A549 (cell line): ENCODE data around the gene LRRC4. TPM values are rescaled to one million over a fixed set of nuclear protein-coding genes. Genes with fewer than 3 reads are reported as not detected.

Experiments used
- ATAC-seq, 2 experiments: fragments of 200-7000 bp in 1 of 2; fragments of >200 bp in 1 of 2; cut with Nextera tagmentation in 1 of 2; cut with Tn5 transposase in 1 of 2; 3 replicates each; pipeline versions ENCODE4 v1.8.0 to v1.9.1; 2018 to 2020; ENCODE audit warnings: mild to moderate bottlenecking in 1 of 2, moderate library complexity in 1 of 2
- CTCF ChIA-PET: fragments of 300-600 bp; sonication (Branson Sonifier 250); formaldehyde crosslinking; extraction: SDS; loops from one replicate; lab custom pipeline; 2021; ENCODE audit warnings: antibody characterized with exemption, inconsistent platforms; lab: Yijun Ruan, JAX
- POLR2A ChIA-PET: fragments of 350-600 bp; formaldehyde crosslinking; extraction: SDS; loops from one replicate; lab custom pipeline; 2021; ENCODE audit warnings: antibody characterized with exemption, inconsistent platforms; lab: Yijun Ruan, JAX
- DNase-seq, 2 experiments: peaks; one replicate each; pipeline versions ENCODE4 v3.0.0 to v3.0.0-alpha.2; 2011 to 2016; ENCODE audit warnings: low read depth in 1 of 2, low spot score in 1 of 2
- FAIRE-seq: peaks from 2 replicates; lab custom pipeline; 2011; peaks lifted over from hg19 to GRCh38; lab: Jason Lieb, UNC
- H3K27ac ChIP-seq, 2 experiments: fragments of >200 bp; sonication (Bioruptor Twin); formaldehyde crosslinking; 3 replicates each; pipeline ENCODE4 v1.5.1; 2016 to 2017
- H3K4me1 ChIP-seq: fragments of >200 bp; sonication (Bioruptor Twin); formaldehyde crosslinking; 3 replicates; pipeline ENCODE4 v1.6.1; 2016
- H3K4me2 ChIP-seq: fragments of >200 bp; sonication (Bioruptor Twin); formaldehyde crosslinking; 3 replicates; pipeline ENCODE4 v1.6.1; 2016
- H3K4me3 ChIP-seq: fragments of >200 bp; sonication (Bioruptor Twin); formaldehyde crosslinking; 3 replicates; pipeline ENCODE4 v1.5.1; 2016
- H3K9me3 ChIP-seq: fragments of >200 bp; sonication (Bioruptor Twin); formaldehyde crosslinking; 3 replicates; pipeline ENCODE4 v1.6.1; 2016
- BCL3 ChIP-seq: fragments of >200 bp; sonication (Bioruptor Twin); formaldehyde crosslinking; IDR thresholded peaks from 3 replicates; pipeline ENCODE4 v1.6.1; 2016
- CHD4 ChIP-seq: fragments of 200-600 bp; sonication (generic); IDR thresholded peaks from 2 replicates; pipeline ENCODE4 v1.6.1; 2016; ENCODE audit warnings: antibody characterized with exemption, mild to moderate bottlenecking, borderline replicate concordance
- CTCF ChIP-seq: fragments of >200 bp; sonication (Bioruptor Twin); formaldehyde crosslinking; IDR thresholded peaks from 3 replicates; pipeline ENCODE4 v1.5.1; 2016
- E2F6 ChIP-seq: IDR thresholded peaks from 2 replicates; pipeline ENCODE4 v1.6.1; 2012; ENCODE audit warnings: low read depth, borderline replicate concordance
- EHF ChIP-seq: fragments of 250-450 bp; sonication (Bioruptor Pico); IDR thresholded peaks from 2 replicates; pipeline ENCODE4 v1.5.0; 2020; ENCODE audit warnings: mild to moderate bottlenecking
- EHMT2 ChIP-seq: fragments of 200-600 bp; sonication (generic); IDR thresholded peaks from 2 replicates; pipeline ENCODE4 v1.6.1; 2016; ENCODE audit warnings: antibody characterized with exemption, low read depth, mild to moderate bottlenecking, moderate library complexity
- FOSB ChIP-seq: fragments of 250-450 bp; sonication (Bioruptor Pico); IDR thresholded peaks from 2 replicates; pipeline ENCODE4 v1.5.0; 2020; ENCODE audit warnings: mild to moderate bottlenecking, moderate library complexity
- GATA3 ChIP-seq: IDR thresholded peaks from 2 replicates; pipeline ENCODE4 v1.6.1; 2012; ENCODE audit warnings: borderline replicate concordance
- HDAC2 ChIP-seq: fragments of 200-600 bp; sonication (generic); IDR thresholded peaks from 2 replicates; pipeline ENCODE4 v1.6.1; 2016
- HES2 ChIP-seq: fragments of >200 bp; sonication (Bioruptor Twin); formaldehyde crosslinking; IDR thresholded peaks from 2 replicates; pipeline ENCODE4 v1.6.1; 2016
- HOXA7 ChIP-seq: fragments of 250-450 bp; sonication (Bioruptor Pico); IDR thresholded peaks from 2 replicates; pipeline ENCODE4 v1.5.0; 2020; ENCODE audit warnings: mild to moderate bottlenecking, moderate library complexity
- JUNB ChIP-seq: fragments of >200 bp; sonication (Bioruptor Twin); formaldehyde crosslinking; IDR thresholded peaks from 2 replicates; pipeline ENCODE4 v1.6.1; 2016
- KDM1A ChIP-seq: fragments of 200-600 bp; sonication (generic); IDR thresholded peaks from 2 replicates; pipeline ENCODE4 v1.6.1; 2016; ENCODE audit warnings: low read depth, mild to moderate bottlenecking
- KDM5A ChIP-seq: fragments of 200-600 bp; sonication (generic); IDR thresholded peaks from 2 replicates; pipeline ENCODE4 v1.6.1; 2016; ENCODE audit warnings: antibody characterized with exemption, mild to moderate bottlenecking
- MAZ ChIP-seq: fragments of 150-350 bp; IDR thresholded peaks from 2 replicates; pipeline ENCODE4 v1.6.1; 2014; ENCODE audit warnings: antibody characterized with exemption, low read depth, low read length, borderline replicate concordance
- PHF8 ChIP-seq: fragments of 200-600 bp; sonication (generic); IDR thresholded peaks from 2 replicates; pipeline ENCODE4 v1.6.1; 2016; ENCODE audit warnings: low read depth, mild to moderate bottlenecking, antibody characterized with exemption, moderate library complexity, borderline replicate concordance
- RCOR1 ChIP-seq: fragments of 150-350 bp; IDR thresholded peaks from 2 replicates; pipeline ENCODE4 v1.6.1; 2014; ENCODE audit warnings: antibody characterized with exemption, low read length, low read depth
- RNF2 ChIP-seq: fragments of 200-600 bp; sonication (generic); IDR thresholded peaks from 2 replicates; pipeline ENCODE4 v1.6.1; 2016; ENCODE audit warnings: low read depth, mild to moderate bottlenecking, antibody characterized with exemption, moderate library complexity, borderline replicate concordance
- TFCP2L1 ChIP-seq: fragments of 250-450 bp; sonication (Bioruptor Pico); IDR thresholded peaks from 2 replicates; pipeline ENCODE4 v1.5.0; 2021; ENCODE audit warnings: mild to moderate bottlenecking
- USF2 ChIP-seq: fragments of 450-650 bp; IDR thresholded peaks from 2 replicates; pipeline ENCODE4 v1.6.1; 2014; ENCODE audit warnings: antibody characterized with exemption
- ZSCAN20 ChIP-seq: fragments of 250-450 bp; sonication (Bioruptor Pico); IDR thresholded peaks from 2 replicates; pipeline ENCODE4 v1.8.0; 2022; ENCODE audit warnings: mild to moderate bottlenecking, moderate library complexity
- WGBS: methylation state at CpG from one replicate; pipeline ENCODE4 v1.1.6; 2017; ENCODE audit errors: missing lambda C conversion rate; 5-methylcytosine and 5-hydroxymethylcytosine counted together
- polyA plus RNA-seq, 4 experiments: library from polyadenylated mRNA; depleted of rRNA in 3 of 4; stranded (reverse); fragments of >200 nt; fragmentation: RNase III in 1 of 4; extraction: RNeasy Plus Mini Kit Qiagen cat#74134 plus additional on column Dnase treatment in 1 of 4; gene quantifications; 2 replicates in 3 of 4; 3 replicates in 1 of 4; pipeline ENCODE4 v1.2.3, GENCODE V29; 2011 to 2017
- TF ChIP-seq, protein P1 (sequence below): fragments of 150-350 bp; IDR thresholded peaks from 2 replicates; pipeline ENCODE4 v1.6.1; 2014; ENCODE audit warnings: low read depth, mild to moderate bottlenecking, low read length
- TF ChIP-seq, protein P2 (sequence below): IDR thresholded peaks from 2 replicates; pipeline ENCODE4 v1.6.1; 2012

The LRRC4 gene
- polyA plus RNA-seq, 2 of the 4 experiments (the other 2 are of a cell fraction), result not detected

- H3K4me1 ChIP-seq, result no peaks in the 10 kb centered on the region
These were observed 22.5 kb downstream of the LRRC4 start for GRCh38 chr7:128008744-128009143.

DNA sequence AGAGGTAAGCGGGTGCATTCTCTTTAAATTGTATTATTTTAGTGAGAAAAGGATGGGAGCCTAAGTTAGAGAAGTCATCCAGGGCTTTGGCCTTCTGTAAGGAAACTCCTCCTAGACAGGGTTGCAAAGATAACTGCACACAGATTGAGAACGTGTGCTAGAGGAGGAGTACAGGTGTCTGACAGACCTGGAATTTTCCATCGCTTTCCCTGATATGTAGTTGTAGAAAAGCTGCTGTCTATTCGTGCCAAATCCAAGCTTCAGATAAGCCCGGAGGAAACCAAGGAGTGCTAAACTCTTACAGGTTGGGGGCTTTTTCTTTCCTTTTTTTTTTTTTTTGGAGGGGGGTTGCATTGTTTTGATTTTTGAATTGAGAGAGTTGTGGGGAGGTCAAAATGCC, 23.1 kb downstream of the LRRC4 start:
- ChIA-PET POLR2A (no interaction called here), CTCF (interaction anchor here (1.2 kb wide), 1 partner anchor 12 kb away, joined by 4 read pairs; no protein-coding TSS in a partner anchor)
- no peaks in the 10 kb centered on the region for H3K9me3 ChIP-seq
- no peak overlapping the region for H3K4me3 ChIP-seq
- no peak overlapping the region for H3K27ac ChIP-seq
- H3K4me1 ChIP-seq, result no peaks in the 10 kb centered on the region
- no peak for ATAC-seq
- 88% methylated on average over 5 of the region's 5 CpGs for WGBS
- TF ChIP-seq EHF (CRISPR knock-in tag) (no peak), BCL3 (no peak), HDAC2 (no peak), KDM5A (no peak)
- DNase-seq, result no peak
- FAIRE-seq, result no peak
- H3K4me2 ChIP-seq, result no peak overlapping the region

More at GRCh38 chr7:128008744-128009143, 22.5 kb downstream of the LRRC4 start:
- ATAC-seq, result no peak
- no peak for DNase-seq
- ChIA-PET POLR2A (no interaction called here), CTCF (interaction anchor here (1.2 kb wide), 1 partner anchor 11 kb away, joined by 4 read pairs; no protein-coding TSS in a partner anchor)
- H3K4me2 ChIP-seq, result no peak overlapping the region
- no peaks in the 10 kb centered on the region for H3K9me3 ChIP-seq
- TF ChIP-seq MAZ, result no peak
- no peak for TF ChIP-seq JUNB
- no peak for TF ChIP-seq KDM1A
- TF ChIP-seq TFCP2L1 (CRISPR knock-in tag), result no peak
- no peak for TF ChIP-seq USF2
- no peak for TF ChIP-seq PHF8
- TF ChIP-seq HOXA7 (CRISPR knock-in tag), result no peak
- TF ChIP-seq, protein P1, sequence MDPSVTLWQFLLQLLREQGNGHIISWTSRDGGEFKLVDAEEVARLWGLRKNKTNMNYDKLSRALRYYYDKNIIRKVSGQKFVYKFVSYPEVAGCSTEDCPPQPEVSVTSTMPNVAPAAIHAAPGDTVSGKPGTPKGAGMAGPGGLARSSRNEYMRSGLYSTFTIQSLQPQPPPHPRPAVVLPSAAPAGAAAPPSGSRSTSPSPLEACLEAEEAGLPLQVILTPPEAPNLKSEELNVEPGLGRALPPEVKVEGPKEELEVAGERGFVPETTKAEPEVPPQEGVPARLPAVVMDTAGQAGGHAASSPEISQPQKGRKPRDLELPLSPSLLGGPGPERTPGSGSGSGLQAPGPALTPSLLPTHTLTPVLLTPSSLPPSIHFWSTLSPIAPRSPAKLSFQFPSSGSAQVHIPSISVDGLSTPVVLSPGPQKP, result no peak
- no peak for TF ChIP-seq HES2
- TF ChIP-seq EHMT2, result no peak
- TF ChIP-seq RNF2, result no peak
- no peak for TF ChIP-seq HDAC2
- TF ChIP-seq, protein P2, sequence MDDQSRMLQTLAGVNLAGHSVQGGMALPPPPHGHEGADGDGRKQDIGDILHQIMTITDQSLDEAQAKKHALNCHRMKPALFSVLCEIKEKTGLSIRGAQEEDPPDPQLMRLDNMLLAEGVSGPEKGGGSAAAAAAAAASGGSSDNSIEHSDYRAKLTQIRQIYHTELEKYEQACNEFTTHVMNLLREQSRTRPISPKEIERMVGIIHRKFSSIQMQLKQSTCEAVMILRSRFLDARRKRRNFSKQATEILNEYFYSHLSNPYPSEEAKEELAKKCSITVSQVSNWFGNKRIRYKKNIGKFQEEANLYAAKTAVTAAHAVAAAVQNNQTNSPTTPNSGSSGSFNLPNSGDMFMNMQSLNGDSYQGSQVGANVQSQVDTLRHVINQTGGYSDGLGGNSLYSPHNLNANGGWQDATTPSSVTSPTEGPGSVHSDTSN, result no peak
- no peak for TF ChIP-seq CTCF
- no peak for TF ChIP-seq E2F6
- TF ChIP-seq CHD4, result no peak
- no peak for TF ChIP-seq ZSCAN20 (CRISPR knock-in tag)
- no peak for TF ChIP-seq GATA3
- TF ChIP-seq FOSB (CRISPR knock-in tag), result no peak
- no peak for TF ChIP-seq RCOR1
- WGBS, result 94% methylated on average over 2 of the region's 2 CpGs
- H3K27ac ChIP-seq, result no peak overlapping the region
- FAIRE-seq, result no peak
- no peak overlapping the region for H3K4me3 ChIP-seq
